Medulla oblongata (tissue), 1 donor: ENCODE measurements around the gene OR6K6.

Source experiments
- DNase-seq: peaks from one replicate; pipeline ENCODE4 v3.0.0-alpha.2; 2015; ENCODE audit errors: extremely low spot score

The OR6K6 gene

GRCh38 chr1:158754420-158754819 lies at the start of gene OR6K6:
OR6K6 (plus strand) TSS chr1:158754720; CDS start chr1:158754888, 168 bp downstream.
- no peak for DNase-seq

GRCh38 chr1:158706096-158706495 lies 48.4 kb upstream of the OR6K6 start:
- no peak for DNase-seq

- DNase-seq = no peak
These were observed 43.4 kb upstream of the OR6K6 start for GRCh38 chr1:158711098-158711497.

GRCh38 chr1:158714754-158715153 lies 39.8 kb upstream of the OR6K6 start:
- DNase-seq = no peak

GRCh38 chr1:158716335-158716734 lies 38.2 kb upstream of the OR6K6 start:
- no peak for DNase-seq

- no peak for DNase-seq
These were observed 37.2 kb upstream of the OR6K6 start for GRCh38 chr1:158717344-158717743.

- no peak for DNase-seq
These were observed 34.9 kb upstream of the OR6K6 start for GRCh38 chr1:158719664-158720063.

GRCh38 chr1:158720620-158721019 lies 33.9 kb upstream of the OR6K6 start, which contains the start of gene OR6K3:
OR6K3 (minus strand) TSS chr1:158720720; CDS start chr1:158718115, 2,605 bp downstream.
- DNase-seq = no peak

GRCh38 chr1:158724442-158724841 lies 30.1 kb upstream of the OR6K6 start:
- no peak for DNase-seq

- DNase-seq = no peak
These were observed 25.9 kb upstream of the OR6K6 start for GRCh38 chr1:158728510-158729225.

GRCh38 chr1:158730453-158730852 lies 24.1 kb upstream of the OR6K6 start:
- DNase-seq = no peak

- DNase-seq = no peak
These were observed 22.8 kb upstream of the OR6K6 start for GRCh38 chr1:158731707-158732106.

GRCh38 chr1:158732524-158732923 lies 22.0 kb upstream of the OR6K6 start:
- DNase-seq = no peak

GRCh38 chr1:158735848-158736247 lies 18.7 kb upstream of the OR6K6 start:
- no peak for DNase-seq

- no peak for DNase-seq
These were observed 2.3 kb upstream of the OR6K6 start for GRCh38 chr1:158752155-158752712.

GRCh38 chr1:158771950-158772866 lies 17.7 kb downstream of the OR6K6 start, which contains the start of gene OR6N1:
OR6N1 (minus strand) TSS chr1:158772195; CDS start chr1:158766682, 5,513 bp downstream.
- DNase-seq = no peak

- DNase-seq = no peak
These were observed 26.6 kb downstream of the OR6K6 start, which contains the start of gene OR6N2 for GRCh38 chr1:158781104-158781503. OR6N2 (minus strand) TSS chr1:158781204; CDS start chr1:158777635, 3,569 bp downstream.

GRCh38 chr1:158793604-158794003 lies 39.1 kb downstream of the OR6K6 start:
- DNase-seq = no peak

- no peak for DNase-seq
These were observed 39.7 kb downstream of the OR6K6 start for GRCh38 chr1:158794247-158794646.

- DNase-seq = no peak
These were observed 44.0 kb downstream of the OR6K6 start for GRCh38 chr1:158798531-158798930.

- DNase-seq = no peak
These were observed 45.2 kb downstream of the OR6K6 start for GRCh38 chr1:158799689-158800088.

- no peak for DNase-seq
These were observed 46.0 kb downstream of the OR6K6 start for GRCh38 chr1:158800526-158800925.
